GM11168 (cell line): ENCODE results near the gene CTSA.
"Not testable (repeated sequence)": the region's sequence is repeated elsewhere in the genome, so short reads cannot be mapped to it uniquely, and the experiment has no call there.

Source experiments
- in situ Hi-C: fragments of 300-500 bp; cut with MboI; formaldehyde crosslinking; loops from one replicate; pipeline ENCODE4 v1.12.0; 2022; ENCODE audit warnings: low sequenced_read_pairs; ENCODE audit not compliant: unreplicated experiment

CTSA gene

GRCh38 chr20:45892828-45893500, 1.8 kb downstream of the CTSA start:
- in situ Hi-C loops = no loop called here

GRCh38 chr20:45893831-45894230, 2.7 kb downstream of the CTSA start:
- in situ Hi-C loops = no loop called here

- in situ Hi-C loops = no loop called here
These were observed 3.7 kb downstream of the CTSA start for GRCh38 chr20:45894797-45895196.

- in situ Hi-C loops = no loop called here
These were observed 5.6 kb downstream of the CTSA start for GRCh38 chr20:45896641-45897161.

GRCh38 chr20:45897289-45897688, 6.2 kb downstream of the CTSA start:
- in situ Hi-C loops = no loop called here

GRCh38 chr20:45897692-45898091, 6.6 kb downstream of the CTSA start:
- in situ Hi-C loops = no loop called here

GRCh38 chr20:45898285-45898684, 7.2 kb downstream of the CTSA start:
- in situ Hi-C loops = no loop called here

GRCh38 chr20:45899046-45899835, 8.1 kb downstream of the CTSA start:
- in situ Hi-C loops = no loop called here

- in situ Hi-C loops = not testable (repeated sequence)
These were observed 10.2 kb downstream of the CTSA start for GRCh38 chr20:45901332-45901731.

- in situ Hi-C loops = no loop called here
These were observed 11.1 kb downstream of the CTSA start for GRCh38 chr20:45902199-45902701.

GRCh38 chr20:45904583-45905504, 13.7 kb downstream of the CTSA start:
- in situ Hi-C loops = no loop called here

- in situ Hi-C loops = no loop called here
These were observed 14.5 kb downstream of the CTSA start for GRCh38 chr20:45905505-45906079.

GRCh38 chr20:45907219-45907948, 16.2 kb downstream of the CTSA start:
- in situ Hi-C loops = no loop called here

GRCh38 chr20:45908084-45908483, 16.9 kb downstream of the CTSA start:
- in situ Hi-C loops = no loop called here

GRCh38 chr20:45909336-45909808, 18.2 kb downstream of the CTSA start:
- in situ Hi-C loops = no loop called here

- in situ Hi-C loops = no loop called here
These were observed 18.9 kb downstream of the CTSA start for GRCh38 chr20:45909817-45910669.

GRCh38 chr20:45910670-45911485, 19.7 kb downstream of the CTSA start:
- in situ Hi-C loops = no loop called here
